Progenitor cell of endocrine pancreas (in vitro differentiated cells): ENCODE results near the gene SMR3A. TPM values are rescaled to one million over a fixed set of nuclear protein-coding genes. Genes with fewer than 3 reads are reported as not detected.

ENCODE experiments used
- DNase-seq: peaks from one replicate; pipeline ENCODE4 v3.0.0; 2021; ENCODE audit warnings: low spot score; ENCODE audit not compliant: unreplicated experiment
- H3K27ac Mint-ChIP-seq: 2 replicates; pipeline ENCODE4 v1.8.0; 2021; ENCODE audit warnings: mild to moderate bottlenecking, moderate library complexity, mixed read lengths
- H3K27me3 Mint-ChIP-seq: 2 replicates; pipeline ENCODE4 v1.8.0; 2021; ENCODE audit warnings: mixed read lengths
- H3K36me3 Mint-ChIP-seq: 2 replicates; pipeline ENCODE4 v1.8.0; 2022; ENCODE audit warnings: mixed read lengths; ENCODE audit not compliant: insufficient read depth
- H3K4me1 Mint-ChIP-seq: 2 replicates; pipeline ENCODE4 v1.8.0; 2021; ENCODE audit warnings: low read depth, mixed read lengths
- H3K4me3 Mint-ChIP-seq: 2 replicates; pipeline ENCODE4 v1.8.0; 2021; ENCODE audit warnings: low read depth, mild to moderate bottlenecking, moderate library complexity, mixed read lengths
- H3K9me3 Mint-ChIP-seq: 2 replicates; pipeline ENCODE4 v1.8.0; 2021; ENCODE audit warnings: low read depth, mixed read lengths
- total RNA-seq: library from RNA; stranded (reverse); gene quantifications from 2 replicates; pipeline ENCODE4 v1.2.1, GENCODE V29; 2021
- TF ChIP-seq, protein P1 (sequence below): fragments of 200-600 bp; sonication (generic); IDR thresholded peaks from one replicate; pipeline ENCODE4 v1.5.0; 2021; ENCODE audit warnings: antibody characterized with exemption, mild to moderate bottlenecking; ENCODE audit not compliant: unreplicated experiment

Gene SMR3A
- total RNA-seq, 1 donor from 2014 or later, result not detected

DNA sequence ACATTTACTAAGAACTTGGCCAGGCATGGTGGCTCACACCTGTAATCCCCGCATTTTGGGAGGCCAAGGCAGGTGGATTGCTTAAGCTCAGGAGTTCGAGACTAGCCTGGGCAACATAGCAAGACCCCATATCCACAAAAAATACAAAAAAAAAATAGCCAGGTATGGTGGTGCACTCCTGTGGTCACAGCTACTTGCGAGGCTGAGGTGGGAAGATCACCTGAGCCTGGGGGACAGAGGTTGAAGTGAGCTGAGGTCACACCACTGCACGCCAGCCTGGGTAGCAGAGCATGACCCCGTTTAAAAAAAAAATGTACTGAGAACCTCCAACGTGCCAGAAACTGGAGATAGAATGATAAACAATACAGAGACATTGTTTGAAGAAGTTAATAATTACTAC is 45.2 kb downstream of the SMR3A start:
- DNase-seq, result no peak
- TF ChIP-seq, protein P1, sequence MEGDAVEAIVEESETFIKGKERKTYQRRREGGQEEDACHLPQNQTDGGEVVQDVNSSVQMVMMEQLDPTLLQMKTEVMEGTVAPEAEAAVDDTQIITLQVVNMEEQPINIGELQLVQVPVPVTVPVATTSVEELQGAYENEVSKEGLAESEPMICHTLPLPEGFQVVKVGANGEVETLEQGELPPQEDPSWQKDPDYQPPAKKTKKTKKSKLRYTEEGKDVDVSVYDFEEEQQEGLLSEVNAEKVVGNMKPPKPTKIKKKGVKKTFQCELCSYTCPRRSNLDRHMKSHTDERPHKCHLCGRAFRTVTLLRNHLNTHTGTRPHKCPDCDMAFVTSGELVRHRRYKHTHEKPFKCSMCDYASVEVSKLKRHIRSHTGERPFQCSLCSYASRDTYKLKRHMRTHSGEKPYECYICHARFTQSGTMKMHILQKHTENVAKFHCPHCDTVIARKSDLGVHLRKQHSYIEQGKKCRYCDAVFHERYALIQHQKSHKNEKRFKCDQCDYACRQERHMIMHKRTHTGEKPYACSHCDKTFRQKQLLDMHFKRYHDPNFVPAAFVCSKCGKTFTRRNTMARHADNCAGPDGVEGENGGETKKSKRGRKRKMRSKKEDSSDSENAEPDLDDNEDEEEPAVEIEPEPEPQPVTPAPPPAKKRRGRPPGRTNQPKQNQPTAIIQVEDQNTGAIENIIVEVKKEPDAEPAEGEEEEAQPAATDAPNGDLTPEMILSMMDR, result no peak
- Mint-ChIP-seq H3K27me3 (no peaks in the 10 kb centered on the region), H3K9me3 (peaks cover 10% of the 10 kb centered on the region), H3K4me3 (no peak overlapping the region), H3K36me3 (no peaks in the 10 kb centered on the region), H3K4me1 (no peaks in the 10 kb centered on the region), H3K27ac (no peak overlapping the region)

Other genes with a start within 250 kb of the SMR3A start
- gene PRR27, start 206.5 kb upstream of the SMR3A start, total RNA-seq, result not detected in 2 replicates
- gene ODAM, start 165.0 kb upstream of the SMR3A start, total RNA-seq, result not detected in 2 replicates
- not detected in 2 replicates for gene FDCSP, start 134.6 kb upstream of the SMR3A start, total RNA-seq
- not detected in 2 replicates for gene CSN3, start 118.2 kb upstream of the SMR3A start, total RNA-seq
- not detected in 2 replicates for gene CABS1, start 25.8 kb upstream of the SMR3A start, total RNA-seq
- not detected in 2 replicates for gene SMR3B, start 22.4 kb downstream of the SMR3A start, total RNA-seq
- not detected in 2 replicates for gene OPRPN, start 37.2 kb downstream of the SMR3A start, total RNA-seq
- not detected in 2 replicates for gene MUC7, start 111.4 kb downstream of the SMR3A start, total RNA-seq
- gene AMTN, start 157.8 kb downstream of the SMR3A start, total RNA-seq, result not detected in 2 replicates
- not detected in 2 replicates for gene AMBN, start 231.5 kb downstream of the SMR3A start, total RNA-seq